ENCODE data around the gene RAB31. TPM values are rescaled to one million over a fixed set of nuclear protein-coding genes. Genes with fewer than 3 reads are reported as not detected.

RAB31 gene
- total and polyA plus RNA-seq, 2 of the 13 experiments (the other 11 are each of a cell fraction or from before 2014, with no cell fraction given), result 1.1 to 1.7 TPM

DNA sequence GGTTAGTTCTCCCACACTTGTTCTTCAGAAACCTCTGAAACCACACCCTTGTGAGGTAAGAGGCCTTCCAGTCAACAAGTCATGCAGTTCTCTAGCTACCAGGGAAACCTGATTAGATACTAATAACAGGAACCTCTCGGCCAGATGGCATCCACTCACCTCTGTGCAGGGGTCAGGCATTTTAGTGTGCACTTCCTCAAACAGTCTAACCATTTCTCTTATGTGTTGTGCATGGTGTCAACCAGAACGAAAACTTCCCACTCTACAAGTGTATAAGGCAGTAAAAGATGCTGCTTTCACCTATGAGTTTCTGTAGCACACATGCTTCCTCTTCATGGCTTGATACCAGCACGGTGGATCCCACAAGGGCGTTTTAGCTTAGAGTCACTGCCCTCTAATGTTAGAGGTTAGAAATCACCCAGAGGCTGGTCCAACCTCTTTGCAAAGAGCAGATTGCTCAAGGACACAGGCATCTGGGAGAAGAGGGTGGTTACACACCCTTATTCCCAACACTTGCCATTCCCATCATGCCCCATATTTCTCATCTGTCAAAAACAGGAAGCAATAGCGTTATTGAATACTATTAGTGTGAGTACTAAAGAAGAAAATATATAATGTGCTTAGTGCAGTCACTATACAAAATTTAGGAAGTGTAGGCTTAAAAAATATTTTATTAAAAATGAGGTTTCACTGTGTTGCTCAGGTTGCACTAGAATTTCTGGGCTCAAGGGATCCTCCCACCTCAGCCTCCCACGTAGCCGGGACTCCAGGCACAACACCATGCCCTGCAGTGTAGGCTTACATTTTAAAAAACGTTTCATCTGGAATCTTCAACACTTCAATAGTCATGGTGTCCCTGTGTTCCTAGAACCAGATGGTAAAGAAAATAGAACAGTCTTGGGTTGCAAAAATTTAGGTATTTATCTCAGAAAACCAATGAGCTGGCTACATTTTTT is 34.5 kb upstream of the RAB31 start (continued):
- TF ChIP-seq, protein P1, sequence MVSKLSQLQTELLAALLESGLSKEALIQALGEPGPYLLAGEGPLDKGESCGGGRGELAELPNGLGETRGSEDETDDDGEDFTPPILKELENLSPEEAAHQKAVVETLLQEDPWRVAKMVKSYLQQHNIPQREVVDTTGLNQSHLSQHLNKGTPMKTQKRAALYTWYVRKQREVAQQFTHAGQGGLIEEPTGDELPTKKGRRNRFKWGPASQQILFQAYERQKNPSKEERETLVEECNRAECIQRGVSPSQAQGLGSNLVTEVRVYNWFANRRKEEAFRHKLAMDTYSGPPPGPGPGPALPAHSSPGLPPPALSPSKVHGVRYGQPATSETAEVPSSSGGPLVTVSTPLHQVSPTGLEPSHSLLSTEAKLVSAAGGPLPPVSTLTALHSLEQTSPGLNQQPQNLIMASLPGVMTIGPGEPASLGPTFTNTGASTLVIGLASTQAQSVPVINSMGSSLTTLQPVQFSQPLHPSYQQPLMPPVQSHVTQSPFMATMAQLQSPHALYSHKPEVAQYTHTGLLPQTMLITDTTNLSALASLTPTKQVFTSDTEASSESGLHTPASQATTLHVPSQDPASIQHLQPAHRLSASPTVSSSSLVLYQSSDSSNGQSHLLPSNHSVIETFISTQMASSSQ (IDR thresholded peaks at IDR 0.05; ENCODE audit: low read depth), result no peak; the same call in 1 of the 2 replicates
- TF ChIP-seq, protein P1 (CRISPR knock-in tag; IDR thresholded peaks at IDR 0.05; ENCODE audit: borderline replicate concordance), result peak; percentile 94
- TF ChIP-seq ASH2L (IDR thresholded peaks at IDR 0.05; ENCODE audit: insufficient read length, low read depth, low read length), result peak; percentile 71
- TF ChIP-seq, protein P2, sequence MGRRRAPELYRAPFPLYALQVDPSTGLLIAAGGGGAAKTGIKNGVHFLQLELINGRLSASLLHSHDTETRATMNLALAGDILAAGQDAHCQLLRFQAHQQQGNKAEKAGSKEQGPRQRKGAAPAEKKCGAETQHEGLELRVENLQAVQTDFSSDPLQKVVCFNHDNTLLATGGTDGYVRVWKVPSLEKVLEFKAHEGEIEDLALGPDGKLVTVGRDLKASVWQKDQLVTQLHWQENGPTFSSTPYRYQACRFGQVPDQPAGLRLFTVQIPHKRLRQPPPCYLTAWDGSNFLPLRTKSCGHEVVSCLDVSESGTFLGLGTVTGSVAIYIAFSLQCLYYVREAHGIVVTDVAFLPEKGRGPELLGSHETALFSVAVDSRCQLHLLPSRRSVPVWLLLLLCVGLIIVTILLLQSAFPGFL (CRISPR knock-in tag; IDR thresholded peaks at IDR 0.05), result no peak
- TF ChIP-seq CREM (IDR thresholded peaks at IDR 0.05), result no peak
- TF ChIP-seq CREM (CRISPR knock-in tag; IDR thresholded peaks at IDR 0.05), result no peak
- no peak for TF ChIP-seq PRPF4 (IDR thresholded peaks at IDR 0.05; ENCODE audit: low read depth, low read length, poor library complexity, severe bottlenecking)
- peak; percentile 90 for TF ChIP-seq ZNF766 (CRISPR knock-in tag; IDR thresholded peaks at IDR 0.05; ENCODE audit: borderline replicate concordance)
- no peak for TF ChIP-seq ZNF557 (CRISPR knock-in tag; IDR thresholded peaks at IDR 0.05)
- TF ChIP-seq, protein P3, sequence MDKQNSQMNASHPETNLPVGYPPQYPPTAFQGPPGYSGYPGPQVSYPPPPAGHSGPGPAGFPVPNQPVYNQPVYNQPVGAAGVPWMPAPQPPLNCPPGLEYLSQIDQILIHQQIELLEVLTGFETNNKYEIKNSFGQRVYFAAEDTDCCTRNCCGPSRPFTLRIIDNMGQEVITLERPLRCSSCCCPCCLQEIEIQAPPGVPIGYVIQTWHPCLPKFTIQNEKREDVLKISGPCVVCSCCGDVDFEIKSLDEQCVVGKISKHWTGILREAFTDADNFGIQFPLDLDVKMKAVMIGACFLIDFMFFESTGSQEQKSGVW (CRISPR knock-in tag; IDR thresholded peaks at IDR 0.05; ENCODE audit: borderline replicate concordance), result no peak
- TF ChIP-seq SMAD1 (CRISPR knock-in tag; IDR thresholded peaks at IDR 0.05; ENCODE audit: borderline replicate concordance, low read depth), result no peak
- TF ChIP-seq TAF1 (CRISPR knock-in tag; IDR thresholded peaks at IDR 0.05), result no peak
- no peak for TF ChIP-seq HNRNPL (IDR thresholded peaks at IDR 0.05; ENCODE audit: low read depth, low read length)
- TF ChIP-seq, protein P4, sequence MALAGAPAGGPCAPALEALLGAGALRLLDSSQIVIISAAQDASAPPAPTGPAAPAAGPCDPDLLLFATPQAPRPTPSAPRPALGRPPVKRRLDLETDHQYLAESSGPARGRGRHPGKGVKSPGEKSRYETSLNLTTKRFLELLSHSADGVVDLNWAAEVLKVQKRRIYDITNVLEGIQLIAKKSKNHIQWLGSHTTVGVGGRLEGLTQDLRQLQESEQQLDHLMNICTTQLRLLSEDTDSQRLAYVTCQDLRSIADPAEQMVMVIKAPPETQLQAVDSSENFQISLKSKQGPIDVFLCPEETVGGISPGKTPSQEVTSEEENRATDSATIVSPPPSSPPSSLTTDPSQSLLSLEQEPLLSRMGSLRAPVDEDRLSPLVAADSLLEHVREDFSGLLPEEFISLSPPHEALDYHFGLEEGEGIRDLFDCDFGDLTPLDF (CRISPR knock-in tag; IDR thresholded peaks at IDR 0.05), result peak; percentile 29; the same call in 1 of the 2 replicates
- no peak for TF ChIP-seq PHF5A (CRISPR knock-in tag; IDR thresholded peaks at IDR 0.05; ENCODE audit: low read depth, unreplicated experiment)
- TF ChIP-seq ZZZ3 (CRISPR knock-in tag; IDR thresholded peaks at IDR 0.05; ENCODE audit: borderline replicate concordance), result no peak
- TF ChIP-seq, protein P5, sequence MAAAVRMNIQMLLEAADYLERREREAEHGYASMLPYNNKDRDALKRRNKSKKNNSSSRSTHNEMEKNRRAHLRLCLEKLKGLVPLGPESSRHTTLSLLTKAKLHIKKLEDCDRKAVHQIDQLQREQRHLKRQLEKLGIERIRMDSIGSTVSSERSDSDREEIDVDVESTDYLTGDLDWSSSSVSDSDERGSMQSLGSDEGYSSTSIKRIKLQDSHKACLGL (CRISPR knock-in tag; IDR thresholded peaks at IDR 0.05), result no peak
- 0 out of 2 replicates have a peak, but pooled peaks have one; percentile 34 for TF ChIP-seq MED1 (CRISPR knock-in tag; IDR thresholded peaks at IDR 0.05)
- TF ChIP-seq MED13 (CRISPR knock-in tag; IDR thresholded peaks at IDR 0.05), result no peak
- 0 out of 2 replicates have a peak, but pooled peaks have one; percentile 24 for TF ChIP-seq ZNF605 (CRISPR knock-in tag; IDR thresholded peaks at IDR 0.05)
- TF ChIP-seq FOSL2 (CRISPR knock-in tag; IDR thresholded peaks at IDR 0.05), result peak; percentile 52; the same call in 1 of the 2 replicates
- 0 out of 2 replicates have a peak, but pooled peaks have one; percentile 44 for TF ChIP-seq ZNF556 (CRISPR knock-in tag; IDR thresholded peaks at IDR 0.05; ENCODE audit: borderline replicate concordance)
